SK-N-MC (cell line): Measurements from ENCODE around the gene LRRC53.

Source experiments
- EZH2 ChIP-seq: fragments of 200-600 bp; sonication (generic); IDR thresholded peaks from one replicate; pipeline ENCODE4 v1.6.1; 2017; ENCODE audit warnings: antibody characterized with exemption
- POLR2AphosphoS5 ChIP-seq: IDR thresholded peaks from 2 replicates; pipeline ENCODE4 v1.6.1; 2012; ENCODE audit warnings: mild to moderate bottlenecking, low read depth, low read length, borderline replicate concordance

GRCh38 chr1:74422421-74423292 lies 89.8 kb downstream of the LRRC53 start:
- TF ChIP-seq POLR2AphosphoS5 (no peak), EZH2 (no peak)
